Upper lobe of right lung (tissue), 1 donor: Measurements from ENCODE around the gene ADGRF3. TPM values are rescaled to one million over a fixed set of nuclear protein-coding genes. Genes with fewer than 3 reads are reported as not detected.
A peak's percentile ranks its signal among the peaks of the same experiment; 100 is the strongest.

Experiments used
- ATAC-seq: fragments of 200-7000 bp; cut with Tn5 transposase; one replicate; pipeline ENCODE4 v1.9.1; 2020; ENCODE audit warnings: mild to moderate bottlenecking, moderate library complexity
- DNase-seq: peaks from one replicate; pipeline ENCODE4 v3.0.0-alpha.2; 2020
- H3K27ac ChIP-seq: fragments of 200-600 bp; one replicate; pipeline ENCODE4 v1.8.0; 2022
- H3K27me3 ChIP-seq: fragments of 200-600 bp; one replicate; pipeline ENCODE4 v1.8.0; 2022; ENCODE audit warnings: mild to moderate bottlenecking
- H3K36me3 ChIP-seq: fragments of 200-600 bp; one replicate; pipeline ENCODE4 v1.8.0; 2022
- H3K4me1 ChIP-seq: fragments of 200-600 bp; one replicate; pipeline ENCODE4 v1.8.0; 2022
- H3K4me3 ChIP-seq: fragments of 200-600 bp; one replicate; pipeline ENCODE4 v1.8.0; 2022; ENCODE audit warnings: mild to moderate bottlenecking
- H3K9me3 ChIP-seq: fragments of 200-600 bp; one replicate; pipeline ENCODE4 v1.8.0; 2022
- intact Hi-C: fragments of 100-400 bp; cut with DNase I; formaldehyde crosslinking; loops from one replicate; pipeline ENCODE4 v1.11.0; 2022
- total RNA-seq: library from RNA; stranded (reverse); fragmentation: NEBNext Ultra II Directional; extraction: Animal tissue kit (Norgen Biotek cat#: 25700); gene quantifications from one replicate; pipeline ENCODE4 v1.2.1, GENCODE V29; 2021
- TF ChIP-seq, protein P1 (sequence below): fragments of 200-600 bp; IDR thresholded peaks from one replicate; pipeline ENCODE4 v1.8.0; 2022; ENCODE audit warnings: antibody characterized with exemption
- donor health status: DM: no; HTN: yes; CAD: no; lungs with severe emphysema.

Gene ADGRF3
- total RNA-seq, 1 donor from 2014 or later: 0.17 TPM

DNA sequence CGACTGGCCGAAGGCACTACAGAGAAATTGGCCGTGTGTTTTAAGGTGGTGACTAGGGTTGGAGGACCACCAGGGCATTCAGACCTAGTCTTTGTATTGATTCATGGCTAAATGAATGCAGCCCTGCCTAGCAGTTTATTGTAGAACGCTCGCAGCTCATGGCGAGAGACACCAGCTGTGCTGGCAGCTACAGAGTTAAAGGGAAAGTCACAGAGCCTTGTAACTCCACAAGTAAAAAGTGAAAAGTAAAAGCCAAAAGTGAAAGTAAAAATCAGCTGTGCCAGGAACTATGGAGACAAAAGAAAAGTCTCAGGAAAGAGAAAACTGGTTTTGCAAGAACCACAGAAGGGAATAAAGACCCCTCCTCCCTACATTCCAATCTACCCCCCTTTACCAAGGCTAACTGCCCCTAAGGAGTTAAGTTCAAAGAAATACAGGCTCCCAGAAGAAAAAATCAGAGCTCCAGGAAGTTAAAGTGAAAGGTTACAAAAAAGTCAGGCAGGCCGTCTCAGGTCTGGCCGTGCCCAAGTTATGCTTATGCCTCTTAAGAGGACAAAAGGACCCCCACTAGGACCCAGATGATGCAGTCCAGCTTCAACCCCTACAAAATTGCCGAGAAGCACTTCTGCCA lies 47.0 kb downstream of the ADGRF3 start:
- intact Hi-C loops: no loop called here
- H3K4me3 ChIP-seq: peak overlapping the region; percentile 62
- no peaks in the 10 kb centered on the region for H3K9me3 ChIP-seq
- no peak for DNase-seq
- peak; percentile 63 for ATAC-seq
- TF ChIP-seq, protein P1, sequence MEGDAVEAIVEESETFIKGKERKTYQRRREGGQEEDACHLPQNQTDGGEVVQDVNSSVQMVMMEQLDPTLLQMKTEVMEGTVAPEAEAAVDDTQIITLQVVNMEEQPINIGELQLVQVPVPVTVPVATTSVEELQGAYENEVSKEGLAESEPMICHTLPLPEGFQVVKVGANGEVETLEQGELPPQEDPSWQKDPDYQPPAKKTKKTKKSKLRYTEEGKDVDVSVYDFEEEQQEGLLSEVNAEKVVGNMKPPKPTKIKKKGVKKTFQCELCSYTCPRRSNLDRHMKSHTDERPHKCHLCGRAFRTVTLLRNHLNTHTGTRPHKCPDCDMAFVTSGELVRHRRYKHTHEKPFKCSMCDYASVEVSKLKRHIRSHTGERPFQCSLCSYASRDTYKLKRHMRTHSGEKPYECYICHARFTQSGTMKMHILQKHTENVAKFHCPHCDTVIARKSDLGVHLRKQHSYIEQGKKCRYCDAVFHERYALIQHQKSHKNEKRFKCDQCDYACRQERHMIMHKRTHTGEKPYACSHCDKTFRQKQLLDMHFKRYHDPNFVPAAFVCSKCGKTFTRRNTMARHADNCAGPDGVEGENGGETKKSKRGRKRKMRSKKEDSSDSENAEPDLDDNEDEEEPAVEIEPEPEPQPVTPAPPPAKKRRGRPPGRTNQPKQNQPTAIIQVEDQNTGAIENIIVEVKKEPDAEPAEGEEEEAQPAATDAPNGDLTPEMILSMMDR: no peak
- H3K36me3 ChIP-seq: no peaks in the 10 kb centered on the region
- H3K27ac ChIP-seq: peak overlapping the region; percentile 79
- peaks cover 14% of the 10 kb centered on the region for H3K4me1 ChIP-seq
- H3K27me3 ChIP-seq: no peaks in the 10 kb centered on the region

DNA sequence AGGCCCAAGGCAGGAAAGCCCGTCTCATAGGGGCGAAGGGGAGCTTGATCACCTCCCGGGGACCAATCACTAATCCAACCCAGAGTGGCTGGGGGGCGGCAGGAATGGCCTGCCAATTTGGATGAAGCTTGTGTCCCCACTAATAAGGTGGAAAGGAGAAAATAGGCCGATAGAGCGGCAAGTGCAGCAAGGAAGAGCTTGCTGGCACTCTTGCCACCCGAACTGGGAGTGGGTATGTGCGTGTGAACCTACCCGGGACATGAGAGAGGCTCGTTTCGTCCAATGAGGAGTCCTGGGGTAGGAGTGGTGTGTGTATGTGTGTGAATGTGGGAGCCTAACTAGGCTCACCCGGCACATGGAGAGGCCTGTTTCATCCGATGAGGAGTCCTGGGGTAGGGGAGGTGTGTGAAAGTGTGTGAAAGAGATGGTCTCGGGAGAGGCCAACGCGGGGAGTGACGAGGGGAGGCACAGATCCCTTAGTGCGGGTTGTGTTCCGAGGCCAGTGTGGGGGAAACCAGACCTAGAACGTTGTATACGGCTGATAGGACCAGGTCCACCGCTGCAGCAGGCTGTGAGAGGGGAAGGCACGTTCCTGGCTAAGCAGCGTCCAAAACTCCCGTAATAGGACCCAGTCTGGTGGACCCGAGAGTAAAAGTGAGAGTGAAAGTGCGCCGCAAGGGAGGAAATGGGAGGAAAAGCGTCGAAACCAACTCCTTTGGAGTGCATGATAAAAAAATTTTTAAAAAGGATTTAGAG lies 47.8 kb downstream of the ADGRF3 start:
- Histone ChIP-seq H3K36me3 (no peaks in the 10 kb centered on the region), H3K4me1 (peaks cover 14% of the 10 kb centered on the region), H3K9me3 (no peaks in the 10 kb centered on the region), H3K27me3 (no peaks in the 10 kb centered on the region), H3K27ac (peak overlapping the region; percentile 79), H3K4me3 (peak overlapping the region; percentile 62)
- TF ChIP-seq, protein P1: no peak
- intact Hi-C loops: no loop called here
- ATAC-seq (peak; percentile 89), DNase-seq (no peak)

DNA sequence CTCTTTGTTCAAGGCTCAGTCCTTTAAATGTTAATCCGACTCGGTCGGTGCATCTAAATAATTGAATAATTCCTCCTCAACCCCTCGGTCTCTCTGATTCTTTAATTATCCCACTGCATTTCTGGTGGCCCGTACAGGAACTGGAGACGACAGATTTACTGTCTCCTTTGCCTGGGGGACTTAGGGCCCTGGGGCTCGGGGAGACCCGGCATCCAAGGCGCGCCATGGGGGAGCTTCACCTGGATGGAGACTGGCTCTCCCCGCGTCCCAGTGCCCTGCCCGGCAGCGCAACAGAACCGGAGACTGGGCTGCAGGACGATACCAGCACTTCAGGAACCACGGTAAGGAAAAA lies 48.3 kb downstream of the ADGRF3 start:
- Histone ChIP-seq H3K27ac (peak overlapping the region; percentile 79), H3K4me1 (peaks cover 14% of the 10 kb centered on the region), H3K36me3 (no peaks in the 10 kb centered on the region), H3K9me3 (no peaks in the 10 kb centered on the region), H3K27me3 (no peaks in the 10 kb centered on the region), H3K4me3 (peak overlapping the region; percentile 62)
- DNase-seq (no peak), ATAC-seq (no peak)
- TF ChIP-seq, protein P1: no peak
- intact Hi-C loops: no loop called here

DNA sequence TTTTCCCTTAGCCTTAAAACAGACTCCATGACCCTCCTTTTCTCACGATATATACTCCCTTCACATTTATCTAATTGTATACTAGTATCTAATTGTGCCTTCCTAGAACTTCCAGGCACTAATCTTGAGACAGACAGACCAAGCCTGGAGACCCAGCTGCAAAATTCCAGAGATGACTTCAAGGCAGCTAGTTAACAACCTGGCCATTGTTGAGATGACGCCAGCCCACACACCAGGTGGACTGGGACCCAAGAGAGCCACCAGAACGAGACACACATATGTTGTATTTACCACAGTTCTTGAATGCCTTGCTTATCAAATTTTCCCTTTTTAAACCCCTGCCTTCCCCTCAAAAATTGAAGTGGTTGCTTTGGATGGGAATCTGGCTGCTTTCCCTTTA lies 49.5 kb downstream of the ADGRF3 start:
- peaks cover 14% of the 10 kb centered on the region for H3K4me1 ChIP-seq
- ATAC-seq (no peak), DNase-seq (no peak)
- TF ChIP-seq, protein P1: no peak
- H3K9me3 ChIP-seq: no peaks in the 10 kb centered on the region
- intact Hi-C loops: no loop called here
- H3K27ac ChIP-seq: no peak overlapping the region
- no peaks in the 10 kb centered on the region for H3K36me3 ChIP-seq
- H3K27me3 ChIP-seq: no peaks in the 10 kb centered on the region
- no peak overlapping the region for H3K4me3 ChIP-seq

DNA sequence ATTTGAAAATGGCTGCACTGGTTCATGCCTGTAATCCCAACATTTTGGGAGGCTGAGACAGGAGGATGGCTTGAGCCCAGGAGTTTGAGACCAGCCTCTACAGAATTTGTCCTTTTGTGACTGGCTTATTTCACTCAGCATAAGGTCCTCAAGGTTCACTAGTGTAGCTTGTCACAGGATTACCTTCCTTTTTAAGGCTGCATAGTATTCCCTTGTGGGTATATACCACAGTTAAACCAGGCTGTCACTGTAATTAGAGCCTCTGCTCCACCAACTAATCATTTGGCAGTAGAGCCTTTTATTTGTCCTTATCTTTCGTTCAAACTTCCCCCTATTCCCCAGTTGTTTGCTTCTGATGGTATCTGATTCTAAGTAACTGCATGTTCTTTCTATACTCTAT lies 51.1 kb downstream of the ADGRF3 start:
- no peaks in the 10 kb centered on the region for H3K9me3 ChIP-seq
- TF ChIP-seq, protein P1: no peak
- H3K4me3 ChIP-seq: no peak overlapping the region
- H3K36me3 ChIP-seq: no peaks in the 10 kb centered on the region
- no peaks in the 10 kb centered on the region for H3K27me3 ChIP-seq
- no peak overlapping the region for H3K27ac ChIP-seq
- DNase-seq: no peak
- intact Hi-C loops: no loop called here
- peaks cover 12% of the 10 kb centered on the region for H3K4me1 ChIP-seq
- no peak for ATAC-seq
